Hepatocyte (in vitro differentiated cells): Measurements from ENCODE around the gene TNS3. TPM values are rescaled to one million over a fixed set of nuclear protein-coding genes. Genes with fewer than 3 reads are reported as not detected.

Source experiments
- DNase-seq: peaks from one replicate; pipeline ENCODE4 v3.0.0-alpha.2; 2016; ENCODE audit warnings: low spot score
- H2AFZ ChIP-seq: fragments of 200-600 bp; sonication (generic); 2 replicates; pipeline ENCODE4 v1.6.0; 2016; ENCODE audit warnings: antibody characterized with exemption, mild to moderate bottlenecking
- H3K27ac ChIP-seq: fragments of 200-600 bp; sonication (generic); 2 replicates; pipeline ENCODE4 v1.5.1; 2016; ENCODE audit warnings: mild to moderate bottlenecking
- H3K27me3 ChIP-seq: fragments of 200-600 bp; sonication (generic); 2 replicates; pipeline ENCODE4 v1.6.1; 2016
- H3K36me3 ChIP-seq: fragments of 200-600 bp; sonication (generic); replicated peaks from 2 replicates; pipeline ENCODE4 v1.5.1; 2016; ENCODE audit warnings: low read depth; ENCODE audit not compliant: insufficient read depth
- H3K4me1 ChIP-seq: fragments of 200-600 bp; sonication (generic); 2 replicates; pipeline ENCODE4 v1.5.1; 2016; ENCODE audit warnings: mild to moderate bottlenecking, moderate library complexity; ENCODE audit not compliant: insufficient read depth
- H3K4me2 ChIP-seq: fragments of 200-600 bp; sonication (generic); 2 replicates; pipeline ENCODE4 v1.6.0; 2016
- H3K4me3 ChIP-seq: fragments of 200-600 bp; sonication (generic); 2 replicates; pipeline ENCODE4 v1.5.1; 2016; ENCODE audit warnings: mild to moderate bottlenecking
- H3K79me2 ChIP-seq: fragments of 200-600 bp; sonication (generic); 2 replicates; pipeline ENCODE4 v1.6.0; 2017; ENCODE audit warnings: mild to moderate bottlenecking
- H3K9me2 ChIP-seq: fragments of 200-600 bp; sonication (generic); replicated peaks from 2 replicates; pipeline ENCODE4 v1.6.0; 2017; ENCODE audit warnings: mild to moderate bottlenecking; ENCODE audit not compliant: insufficient read depth
- H3K9me3 ChIP-seq: fragments of 200-600 bp; sonication (generic); 2 replicates; pipeline ENCODE4 v1.5.1; 2016; ENCODE audit warnings: low read depth, mild to moderate bottlenecking
- H4K20me1 ChIP-seq: fragments of 200-600 bp; sonication (generic); 2 replicates; pipeline ENCODE4 v1.6.0; 2016; ENCODE audit warnings: mild to moderate bottlenecking; ENCODE audit not compliant: insufficient read depth, poor library complexity, severe bottlenecking
- CTCF ChIP-seq: fragments of 200-600 bp; sonication (generic); IDR thresholded peaks from 2 replicates; pipeline ENCODE4 v1.5.1; 2016; ENCODE audit warnings: antibody characterized with exemption, mild to moderate bottlenecking; ENCODE audit not compliant: poor library complexity
- EZH2 ChIP-seq: fragments of 200-600 bp; sonication (generic); IDR thresholded peaks from 2 replicates; pipeline ENCODE4 v1.6.1; 2016; ENCODE audit warnings: antibody characterized with exemption, mild to moderate bottlenecking, borderline replicate concordance
- EZH2phosphoT487 ChIP-seq: fragments of 200-600 bp; sonication (generic); IDR thresholded peaks from one replicate; pipeline ENCODE4 v1.6.1; 2018; ENCODE audit warnings: antibody characterized with exemption, mild to moderate bottlenecking, low read depth, moderate library complexity; ENCODE audit not compliant: unreplicated experiment, severe bottlenecking
- WGBS: methylation state at CpG from one replicate; pipeline ENCODE4 v1.1.6; 2016; ENCODE audit warnings: low lambda C conversion rate; ENCODE audit errors: missing lambda C conversion rate; 5-methylcytosine and 5-hydroxymethylcytosine counted together
- polyA plus RNA-seq: library from polyadenylated mRNA; unstranded; fragments of >200 nt; fragmentation: Nextera tagmentation; extraction: Ambion mirVana; gene quantifications from 2 replicates; pipeline ENCODE4 v1.2.1, GENCODE V29; 2016
- total RNA-seq: library from RNA; depleted of rRNA; stranded (reverse); fragments of >200 nt; gene quantifications from 2 replicates; pipeline ENCODE4 v1.2.3, GENCODE V29; 2014

Gene TNS3
- total and polyA plus RNA-seq, 2 experiments from 2014 or later = 30.0 to 73.3 TPM

- Histone ChIP-seq H4K20me1 (no peaks in the 10 kb centered on the region), H3K4me3 (no peak overlapping the region), H3K27me3 (no peaks in the 10 kb centered on the region), H3K27ac (peak overlapping the region; percentile 53), H3K4me2 (peak overlapping the region; percentile 22), H2AFZ (no peak overlapping the region), H3K4me1 (peaks cover 29% of the 10 kb centered on the region), H3K9me3 (no peaks in the 10 kb centered on the region), H3K36me3 (no peaks in the 10 kb centered on the region), H3K9me2 (no peaks in the 10 kb centered on the region), H3K79me2 (no peaks in the 10 kb centered on the region)
- 69% methylated on average over 15 of the region's 15 CpGs for WGBS
- DNase-seq = no peak
- TF ChIP-seq EZH2phosphoT487 = no peak
- TF ChIP-seq CTCF = no peak
- TF ChIP-seq EZH2 = no peak
Measured at GRCh38 chr7:47600199-47601118, 18.5 kb upstream of the TNS3 start.

- H3K36me3 ChIP-seq = no peaks in the 10 kb centered on the region
- no peak overlapping the region for H2AFZ ChIP-seq
- no peaks in the 10 kb centered on the region for H4K20me1 ChIP-seq
- H3K4me3 ChIP-seq = no peak overlapping the region
- H3K9me2 ChIP-seq = no peaks in the 10 kb centered on the region
- no peak overlapping the region for H3K27ac ChIP-seq
- no peak overlapping the region for H3K4me2 ChIP-seq
- TF ChIP-seq EZH2 (no peak), EZH2phosphoT487 (no peak), CTCF (no peak)
- no peaks in the 10 kb centered on the region for H3K9me3 ChIP-seq
- H3K4me1 ChIP-seq = peaks cover 14% of the 10 kb centered on the region
- no peaks in the 10 kb centered on the region for H3K79me2 ChIP-seq
- no peak for DNase-seq
- 95% methylated on average over 5 of the region's 5 CpGs for WGBS
- H3K27me3 ChIP-seq = no peaks in the 10 kb centered on the region
Measured at GRCh38 chr7:47597379-47597778, 15.5 kb upstream of the TNS3 start.

GRCh38 chr7:47596502-47597202 lies 14.7 kb upstream of the TNS3 start:
- H3K79me2 ChIP-seq = no peaks in the 10 kb centered on the region
- no peak overlapping the region for H3K4me2 ChIP-seq
- H3K4me1 ChIP-seq = peaks cover 14% of the 10 kb centered on the region
- H3K9me3 ChIP-seq = no peaks in the 10 kb centered on the region
- no peaks in the 10 kb centered on the region for H3K36me3 ChIP-seq
- H2AFZ ChIP-seq = no peak overlapping the region
- no peak overlapping the region for H3K27ac ChIP-seq
- no peak for DNase-seq
- H3K4me3 ChIP-seq = no peak overlapping the region
- H4K20me1 ChIP-seq = no peaks in the 10 kb centered on the region
- 86% methylated on average over 12 of the region's 12 CpGs for WGBS
- no peaks in the 10 kb centered on the region for H3K27me3 ChIP-seq
- TF ChIP-seq EZH2 = no peak
- TF ChIP-seq EZH2phosphoT487 = no peak
- TF ChIP-seq CTCF = no peak
- H3K9me2 ChIP-seq = no peaks in the 10 kb centered on the region
